GM19023 (cell line): Measurements from ENCODE around the gene C14orf93.

ENCODE experiments used
- ATAC-seq: cut with Tn5 transposase; IDR thresholded peaks from one replicate; pipeline ENCODE4 v1.9.1; 2021; ENCODE audit warnings: mild to moderate bottlenecking, moderate library complexity; ENCODE audit not compliant: unreplicated experiment

C14orf93 gene

GRCh38 chr14:23009939-23010726, at the start of gene C14orf93:
Gene C14orf93, minus strand, starts transcription at chr14:23010143. Its CDS starts 11,120 bp downstream, at chr14:22999023.
- no peak for ATAC-seq

- no peak for ATAC-seq
These were observed 48.9 kb upstream of the C14orf93 start for GRCh38 chr14:23058654-23059504.

GRCh38 chr14:23057757-23058653, 48.1 kb upstream of the C14orf93 start:
- ATAC-seq: peak; percentile 60

- peak; percentile 44 for ATAC-seq
These were observed 47.2 kb upstream of the C14orf93 start, which contains the start of gene CDH24 for GRCh38 chr14:23056956-23057756. Gene CDH24, minus strand, starts transcription at chr14:23057520. Its CDS starts 1,787 bp downstream, at chr14:23055733.

- peak; percentile 69 for ATAC-seq
These were observed 46.4 kb upstream of the C14orf93 start for GRCh38 chr14:23056145-23056955.

- ATAC-seq: no peak
These were observed 45.7 kb upstream of the C14orf93 start for GRCh38 chr14:23055621-23056144.

- no peak for ATAC-seq
These were observed 45.2 kb upstream of the C14orf93 start for GRCh38 chr14:23055147-23055550.

- no peak for ATAC-seq
These were observed 44.3 kb upstream of the C14orf93 start for GRCh38 chr14:23054000-23054811.

GRCh38 chr14:23053426-23053825, 43.5 kb upstream of the C14orf93 start:
- no peak for ATAC-seq

GRCh38 chr14:23052671-23053070, 42.7 kb upstream of the C14orf93 start:
- ATAC-seq: no peak

- no peak for ATAC-seq
These were observed 42.3 kb upstream of the C14orf93 start for GRCh38 chr14:23052182-23052623.

GRCh38 chr14:23051141-23052057, 41.5 kb upstream of the C14orf93 start:
- no peak for ATAC-seq

GRCh38 chr14:23049011-23049410, 39.1 kb upstream of the C14orf93 start:
- ATAC-seq: no peak

GRCh38 chr14:23047751-23048693, 38.1 kb upstream of the C14orf93 start:
- no peak for ATAC-seq

- no peak for ATAC-seq
These were observed 37.2 kb upstream of the C14orf93 start for GRCh38 chr14:23047034-23047634.
